H1 (cell line): ENCODE data around the gene DEAF1. TPM values are rescaled to one million over a fixed set of nuclear protein-coding genes. Genes with fewer than 3 reads are reported as not detected.

ENCODE experiments used
- CTCF ChIA-PET: fragments of 300-600 bp; sonication (Branson Sonifier 250); formaldehyde crosslinking; loops from one replicate; lab custom pipeline; 2021; ENCODE audit not compliant: partially characterized antibody; lab: Charles Lee
- POLR2A ChIA-PET: fragments of 300-600 bp; sonication (Branson Sonifier 250); formaldehyde crosslinking; loops from one replicate; lab custom pipeline; 2021; ENCODE audit warnings: inconsistent platforms; ENCODE audit not compliant: partially characterized antibody; lab: Charles Lee
- DNase-seq, 2 experiments: peaks; one replicate each; pipeline versions ENCODE4 v3.0.0 to v3.0.0-alpha.2; 2010 to 2022; ENCODE audit warnings: low spot score in 2 of 2, low read depth in 1 of 2, mixed read lengths in 1 of 2
- FAIRE-seq: peaks from 2 replicates; lab custom pipeline; 2011; peaks lifted over from hg19 to GRCh38; lab: Jason Lieb, UNC
- H2AFZ ChIP-seq: 2 replicates; pipeline ENCODE4 v1.8.1; 2012; ENCODE audit warnings: low read length, inconsistent platforms
- H2AK5ac ChIP-seq: 2 replicates; pipeline ENCODE4 v1.6.1; 2013; ENCODE audit warnings: low read depth, low read length
- H2BK120ac ChIP-seq: replicated peaks from 2 replicates; pipeline ENCODE3; 2013; ENCODE audit warnings: low read depth, low read length, inconsistent platforms
- H2BK12ac ChIP-seq: 2 replicates; pipeline ENCODE4 v1.6.1; 2013; ENCODE audit warnings: low read depth, low read length
- H2BK15ac ChIP-seq: 2 replicates; pipeline ENCODE4 v1.6.1; 2013; ENCODE audit warnings: low read length
- H2BK20ac ChIP-seq: 2 replicates; pipeline ENCODE4 v1.6.1; 2013; ENCODE audit warnings: low read length
- H2BK5ac ChIP-seq: 2 replicates; pipeline ENCODE4 v1.6.1; 2013; ENCODE audit warnings: low read depth, low read length
- H3K14ac ChIP-seq: 2 replicates; pipeline ENCODE4 v1.6.1; 2013; ENCODE audit warnings: inconsistent platforms; ENCODE audit not compliant: insufficient read length
- H3K18ac ChIP-seq: 2 replicates; pipeline ENCODE4 v1.6.1; 2013; ENCODE audit warnings: low read length; ENCODE audit errors: extremely low read depth
- H3K23ac ChIP-seq: 2 replicates; pipeline ENCODE4 v1.6.1; 2013; ENCODE audit warnings: inconsistent platforms; ENCODE audit not compliant: insufficient read length
- H3K23me2 ChIP-seq: 2 replicates; pipeline ENCODE4 v1.6.1; 2013; ENCODE audit warnings: low read depth, low read length
- H3K27ac ChIP-seq: 2 replicates; pipeline ENCODE4 v1.6.1; 2011; ENCODE audit warnings: low read depth, low read length, inconsistent platforms
- H3K27me3 ChIP-seq, 4 experiments: replicated peaks in 1 of 4; 1 replicate in 1 of 4; 2 replicates in 3 of 4; pipeline versions ENCODE4 v1.6.1 to v1.8.1; 2011 to 2013; ENCODE audit warnings: low read length in 3 of 4, mild to moderate bottlenecking in 3 of 4, inconsistent platforms in 2 of 4, mixed read lengths in 2 of 4, moderate library complexity in 1 of 4; ENCODE audit not compliant: control insufficient read depth in 3 of 4, insufficient read depth in 3 of 4; ENCODE audit errors: extremely low read depth in 1 of 4
- H3K36me3 ChIP-seq, 4 experiments: 2 replicates each; pipeline versions ENCODE4 v1.6.1 to v1.8.1; 2011 to 2013; ENCODE audit warnings: mild to moderate bottlenecking in 4 of 4, low read length in 3 of 4, moderate library complexity in 2 of 4, control low read depth in 1 of 4, inconsistent platforms in 1 of 4; ENCODE audit not compliant: insufficient read depth in 4 of 4, control insufficient read depth in 2 of 4
- H3K4ac ChIP-seq: replicated peaks from 2 replicates; pipeline ENCODE3; 2013; ENCODE audit warnings: low read length, low read depth, mixed read lengths, inconsistent platforms; ENCODE audit not compliant: insufficient read length
- H3K4me1 ChIP-seq, 4 experiments: replicated peaks in 1 of 4; 1 replicate in 1 of 4; 2 replicates in 3 of 4; pipeline versions ENCODE4 v1.6.1 to v1.8.1; 2011 to 2013; ENCODE audit warnings: low read length in 3 of 4, inconsistent platforms in 2 of 4, mixed read lengths in 1 of 4; ENCODE audit not compliant: insufficient read depth in 4 of 4, control insufficient read depth in 3 of 4
- H3K4me2 ChIP-seq, 2 experiments: 2 replicates each; pipeline versions ENCODE4 v1.6.1 to v1.8.1; 2011 to 2013; ENCODE audit warnings: low read depth in 2 of 2, low read length in 2 of 2, control low read depth in 1 of 2, inconsistent platforms in 1 of 2, mild to moderate bottlenecking in 1 of 2; ENCODE audit not compliant: insufficient read depth in 1 of 2
- H3K4me3 ChIP-seq, 4 experiments: fragments of 200-600, 300-600 bp in 1 of 4; sonication (generic), shearing (Covaris generic), sonication (Bioruptor Twin) in 1 of 4; 2 replicates each; pipeline versions ENCODE4 v1.5.1 to v1.8.1; 2011 to 2016; ENCODE audit warnings: low read length in 4 of 4, low read depth in 3 of 4, control low read depth in 2 of 4, inconsistent platforms in 2 of 4, mild to moderate bottlenecking in 2 of 4, mixed read lengths in 1 of 4, moderate library complexity in 1 of 4; ENCODE audit not compliant: insufficient read depth in 2 of 4; ENCODE audit errors: extremely low read depth in 1 of 4
- H3K56ac ChIP-seq: replicated peaks from 2 replicates; pipeline ENCODE3; 2013; ENCODE audit warnings: low read depth, mild to moderate bottlenecking, mixed read lengths, low read length, inconsistent platforms; ENCODE audit not compliant: insufficient read length
- H3K79me1 ChIP-seq: 2 replicates; pipeline ENCODE4 v1.6.1; 2013; ENCODE audit warnings: low read depth, low read length, control low read depth
- H3K79me2 ChIP-seq, 2 experiments: 2 replicates each; pipeline versions ENCODE4 v1.6.1 to v1.8.1; 2012 to 2013; ENCODE audit warnings: low read length in 2 of 2, mild to moderate bottlenecking in 2 of 2, inconsistent platforms in 1 of 2; ENCODE audit not compliant: insufficient read depth in 2 of 2, control insufficient read depth in 1 of 2
- H3K9ac ChIP-seq, 4 experiments: replicated peaks in 1 of 4; 1 replicate in 1 of 4; 2 replicates in 3 of 4; pipeline versions ENCODE4 v1.6.1 to v1.8.1; 2011 to 2013; ENCODE audit warnings: low read depth in 3 of 4, low read length in 3 of 4, control low read depth in 2 of 4, mild to moderate bottlenecking in 2 of 4, moderate library complexity in 2 of 4, inconsistent platforms in 1 of 4; ENCODE audit errors: extremely low read depth in 1 of 4
- H3K9me3 ChIP-seq, 2 experiments: 2 replicates each; pipeline versions ENCODE4 v1.6.1 to v1.8.1; 2012 to 2013; ENCODE audit warnings: mild to moderate bottlenecking in 2 of 2, moderate library complexity in 2 of 2, control low read depth in 1 of 2, inconsistent platforms in 1 of 2, low read depth in 1 of 2, low read length in 1 of 2, mixed read lengths in 1 of 2; ENCODE audit not compliant: insufficient read depth in 2 of 2
- H4K20me1 ChIP-seq, 2 experiments: replicated peaks in 1 of 2; 2 replicates each; pipeline versions ENCODE3 to v1.8.1; 2011 to 2013; ENCODE audit warnings: inconsistent platforms in 2 of 2, low read length in 2 of 2, mild to moderate bottlenecking in 1 of 2; ENCODE audit not compliant: insufficient read depth in 2 of 2, control insufficient read depth in 1 of 2
- H4K5ac ChIP-seq: 2 replicates; pipeline ENCODE4 v1.6.1; 2013; ENCODE audit warnings: low read length, low read depth, mixed read lengths, inconsistent platforms; ENCODE audit not compliant: insufficient read length
- H4K8ac ChIP-seq: 2 replicates; pipeline ENCODE4 v1.8.0; 2013; ENCODE audit warnings: mild to moderate bottlenecking, moderate library complexity, low read length, inconsistent platforms; ENCODE audit not compliant: insufficient read depth; ENCODE audit errors: extremely low read depth
- H4K91ac ChIP-seq: replicated peaks from 2 replicates; pipeline ENCODE3; 2013; ENCODE audit warnings: low read length, mixed read lengths, inconsistent platforms; ENCODE audit not compliant: insufficient read length
- ASH2L ChIP-seq: fragments of 200-600, 300-600 bp; sonication (generic); IDR thresholded peaks from one replicate; pipeline ENCODE4 v1.7.1; 2017; ENCODE audit warnings: low read length
- GTF2F1 ChIP-seq: IDR thresholded peaks from 2 replicates; pipeline ENCODE4 v1.6.1; 2012; ENCODE audit warnings: low read depth, low read length, improper control_type of control experiment, borderline replicate concordance
- HDAC6 ChIP-seq: IDR thresholded peaks from one replicate; pipeline ENCODE4 v1.7.1; 2012; ENCODE audit warnings: low read depth, mild to moderate bottlenecking, inconsistent platforms, low read length, moderate library complexity
- JUND ChIP-seq: IDR thresholded peaks from 2 replicates; pipeline ENCODE4 v1.6.1; 2011; ENCODE audit warnings: mild to moderate bottlenecking, improper control_type of control experiment, low read length
- KDM1A ChIP-seq: fragments of 200-600, 300-600 bp; sonication (generic); IDR thresholded peaks from 2 replicates; pipeline ENCODE4 v1.7.1; 2016; ENCODE audit warnings: mild to moderate bottlenecking, low read length, borderline replicate concordance
- POLR2AphosphoS5 ChIP-seq: IDR thresholded peaks from 2 replicates; pipeline ENCODE4 v1.6.1; 2011; ENCODE audit warnings: low read depth, low read length
- WGBS, 2 experiments: shearing (Covaris generic) in 1 of 2; methylation state at CpG; one replicate each; pipeline versions ENCODE4 v1.1.6 to v1.1.7; 2013 to 2015; ENCODE audit warnings: low lambda C conversion rate in 2 of 2, mixed read lengths in 2 of 2, inconsistent platforms in 1 of 2, low coverage in 1 of 2, missing lambda C conversion rate in 1 of 2; ENCODE audit not compliant: insufficient replicate concordance in 2 of 2, insufficient coverage in 1 of 2, insufficient read length in 1 of 2; ENCODE audit errors: extremely low coverage in 1 of 2, missing lambda C conversion rate in 1 of 2; 5-methylcytosine and 5-hydroxymethylcytosine counted together
- polyA plus RNA-seq, 7 experiments: library from polyadenylated mRNA; depleted of rRNA in 3 of 7; stranded (reverse) in 5 of 7; unstranded in 2 of 7; fragments of >200 nt in 5 of 7; fragments of 200-250 nt in 2 of 7; gene quantifications; 1 replicate in 5 of 7; 2 replicates in 1 of 7; 4 replicates in 1 of 7; pipeline versions ENCODE4 v1.2.1 to v1.2.3, GENCODE V29; 2011 to 2013; ENCODE audit warnings: missing spikeins in 2 of 7, mixed read lengths in 2 of 7
- total RNA-seq: library from RNA; stranded (reverse); fragmentation: NEBNext Ultra II Directional; extraction: Animal tissue kit (Norgen Biotek cat#: 25700); gene quantifications from 2 replicates; pipeline ENCODE4 v1.2.1, GENCODE V29; 2021

The DEAF1 gene
- total and polyA plus RNA-seq, 2 of the 8 experiments (the other 6 are each of a cell fraction or from before 2014, with no cell fraction given): 47.3 to 58.4 TPM

DNA sequence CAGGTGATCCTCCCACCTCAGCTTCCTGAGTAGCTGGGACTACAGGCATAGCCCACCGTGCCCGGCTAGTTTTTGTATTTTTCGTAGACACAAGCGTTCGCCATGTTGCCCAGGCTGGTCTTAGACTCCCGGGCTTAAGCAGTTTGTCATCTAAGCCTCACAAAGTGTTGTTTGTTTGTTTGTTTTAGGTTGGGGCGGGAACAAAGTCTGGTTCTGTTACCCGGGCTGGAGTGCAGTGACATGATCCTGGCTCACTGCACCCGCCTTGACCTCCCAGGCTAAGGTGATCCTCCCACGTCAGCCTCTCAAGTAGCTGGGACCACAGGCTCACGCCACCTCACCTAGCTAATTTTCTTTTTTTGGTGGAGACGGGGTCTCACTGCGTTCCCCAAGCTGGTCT lies 91.9 kb downstream of the DEAF1 start:
- Histone ChIP-seq H3K4me2 (no peak overlapping the region), H3K4ac (no peak overlapping the region), H2BK5ac (no peak overlapping the region), H3K27me3 (no peaks in the 10 kb centered on the region), H4K91ac (no peak overlapping the region), H4K8ac (no peak overlapping the region), H2AFZ (no peak overlapping the region), H4K5ac (no peak overlapping the region), H3K27ac (no peak overlapping the region; the same call in 1 of the 2 replicates), H3K4me3 (no peak overlapping the region), H2BK20ac (no peak overlapping the region), H3K23ac (no peak overlapping the region), H4K20me1 (peaks cover 4 to 15% of the 10 kb centered on the region in 2 experiments), H3K36me3 (peaks cover 30 to 79% (median 57%) of the 10 kb centered on the region in 4 experiments), H3K18ac (no peak overlapping the region), H3K14ac (no peak overlapping the region), H3K79me2 (no peaks in the 10 kb centered on the region), H2BK120ac (no peak overlapping the region), H3K23me2 (no peaks in the 10 kb centered on the region), H3K79me1 (peaks cover 4% of the 10 kb centered on the region; the same call in 1 of the 2 replicates), H3K56ac (no peak overlapping the region), H3K4me1 (no peaks in the 10 kb centered on the region), H3K9me3 (no peaks in the 10 kb centered on the region), H3K9ac (no peak overlapping the region; a peak in 1 of 7 replicates), H2BK15ac (no peak overlapping the region), H2AK5ac (no peak overlapping the region), H2BK12ac (no peak overlapping the region)
- CTCF ChIA-PET: interaction anchor here (0.7 to 1.8 kb wide), 4 partner anchors 9 to 38 kb away, joined by 3 read pairs; no protein-coding TSS in a partner anchor
- no peak for DNase-seq
- POLR2A ChIA-PET: no interaction called here
- FAIRE-seq: no peak
- WGBS, 2 experiments: 95% methylated on average over 13 of the region's 13 CpGs; no CpG with 5 or more reads in 1 of the 2 experiments
- TF ChIP-seq POLR2AphosphoS5 (no peak), GTF2F1 (no peak), JUND (no peak), ASH2L (no peak), HDAC6 (no peak), KDM1A (no peak)
